G401.6 (cell line): ENCODE results near the gene KIR2DL4.
"Not testable (repeated sequence)": the region's sequence is repeated elsewhere in the genome, so short reads cannot be mapped to it uniquely, and the experiment has no call there.

Source experiments
- FAIRE-seq: peaks from 2 replicates; lab custom pipeline; 2012; peaks lifted over from hg19 to GRCh38; lab: Jason Lieb, UNC

Gene KIR2DL4

DNA sequence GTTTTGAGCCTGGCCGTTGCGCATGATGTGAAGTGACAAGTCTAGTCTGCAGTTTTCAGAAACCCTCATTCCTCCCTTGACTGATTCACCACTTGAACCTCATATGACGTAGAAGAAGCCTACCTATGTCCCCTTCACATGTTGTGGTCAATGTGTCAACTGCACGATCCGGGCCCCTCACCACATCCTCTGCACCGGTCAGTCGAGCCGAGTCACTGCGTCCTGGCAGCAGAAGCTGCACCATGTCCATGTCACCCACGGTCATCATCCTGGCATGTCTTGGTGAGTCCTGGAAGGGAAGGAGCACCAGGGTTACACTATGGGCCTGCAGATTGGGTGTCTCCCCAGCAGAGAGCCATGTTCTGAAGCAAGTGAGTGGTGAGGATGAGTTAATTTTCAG lies at the start of gene KIR2DL4:
KIR2DL4 (plus strand) TSS at position 201 of the 400 bp plus-strand sequence; CDS start at position 243, 42 bp downstream.
- no peak for FAIRE-seq

DNA sequence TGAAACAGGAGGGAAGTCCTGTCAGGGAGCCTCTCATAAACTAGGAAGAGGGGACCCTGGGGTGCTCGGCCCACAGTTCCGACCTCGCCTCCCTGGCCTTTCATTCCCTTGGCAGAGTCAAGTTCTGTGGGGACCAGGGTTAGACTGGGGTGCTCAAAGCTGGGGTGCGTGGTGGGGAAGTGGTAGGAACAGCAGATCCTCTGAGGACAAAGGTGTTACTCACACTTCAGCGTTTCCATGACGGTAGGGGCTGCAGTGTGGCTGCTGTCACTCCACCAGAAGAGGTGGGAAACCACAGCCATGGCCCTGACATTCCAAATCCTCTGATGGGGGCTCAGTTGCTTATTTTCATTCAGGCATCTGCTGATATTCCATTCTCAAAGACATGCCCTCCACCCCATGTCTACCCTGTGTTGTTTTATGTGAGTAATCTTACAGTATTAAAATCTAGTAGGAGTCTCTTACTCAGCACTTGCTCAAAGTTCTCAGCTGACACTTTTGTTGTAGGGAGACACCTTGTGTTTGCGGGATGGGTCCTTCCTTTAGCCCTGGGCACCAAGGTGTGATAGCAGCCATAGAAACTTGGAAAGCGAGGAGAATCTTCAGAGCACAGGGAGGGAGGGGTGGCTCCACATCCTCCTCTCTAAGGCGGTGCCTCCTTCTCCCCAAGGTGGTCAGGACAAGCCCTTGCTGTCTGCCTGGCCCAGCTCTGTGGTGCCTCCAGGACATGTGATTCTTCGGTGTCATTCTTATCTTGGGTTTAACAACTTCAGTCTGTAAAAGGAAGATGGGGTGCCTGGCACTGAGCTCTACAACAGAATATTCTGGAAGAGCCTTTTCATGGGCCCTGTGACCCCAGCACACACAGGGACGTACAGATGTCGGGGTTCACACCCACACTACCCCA lies 47.0 kb upstream of the KIR2DL4 start:
- not testable (repeated sequence) for FAIRE-seq

- not testable (repeated sequence) for FAIRE-seq
These were observed 44.8 kb upstream of the KIR2DL4 start for GRCh38 chr19:54758577-54758976.

DNA sequence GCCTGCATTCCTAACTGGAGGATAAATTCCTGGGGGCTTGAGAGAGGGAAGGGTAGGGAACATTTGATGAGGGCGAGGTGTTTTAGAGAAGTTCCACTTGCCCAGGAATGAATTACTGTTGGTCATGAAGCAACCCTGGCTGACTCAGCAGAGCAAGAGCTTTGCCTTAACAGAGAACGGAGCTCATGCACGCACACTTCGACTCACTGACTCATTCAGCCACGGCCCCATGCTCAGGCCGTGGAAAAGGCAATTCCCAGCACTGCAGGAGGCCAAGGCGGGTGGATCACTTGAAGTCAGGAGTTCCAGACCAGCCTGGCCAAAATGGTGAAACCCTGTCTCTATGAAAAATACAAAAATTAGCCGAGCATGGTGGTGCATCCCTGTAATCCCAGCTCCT lies 39.2 kb upstream of the KIR2DL4 start:
- FAIRE-seq, result not testable (repeated sequence)

- FAIRE-seq, result not testable (repeated sequence)
These were observed 36.9 kb upstream of the KIR2DL4 start for GRCh38 chr19:54766464-54766863.

DNA sequence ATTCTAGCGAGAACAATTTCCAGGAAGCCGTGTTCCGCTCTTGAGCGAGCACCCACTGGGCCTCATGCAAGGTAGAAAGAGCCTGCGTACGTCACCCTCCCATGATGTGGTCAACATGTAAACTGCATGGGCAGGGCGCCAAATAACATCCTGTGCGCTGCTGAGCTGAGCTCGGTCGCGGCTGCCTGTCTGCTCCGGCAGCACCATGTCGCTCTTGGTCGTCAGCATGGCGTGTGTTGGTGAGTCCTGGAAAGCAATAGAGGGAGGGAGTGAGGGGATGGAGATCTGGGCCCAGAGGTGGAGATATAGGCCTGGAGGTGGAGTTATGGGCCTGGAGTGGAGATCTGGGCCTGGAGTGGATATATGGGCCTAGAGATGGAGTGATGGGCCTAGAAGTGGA lies 33.8 kb upstream of the KIR2DL4 start, which contains the start of gene KIR2DL1:
KIR2DL1 (plus strand) TSS at position 148 of the 400 bp plus-strand sequence; CDS start at position 206, 58 bp downstream.
- not testable (repeated sequence) for FAIRE-seq

GRCh38 chr19:54770511-54770910 lies 32.9 kb upstream of the KIR2DL4 start:
- FAIRE-seq, result not testable (repeated sequence)

DNA sequence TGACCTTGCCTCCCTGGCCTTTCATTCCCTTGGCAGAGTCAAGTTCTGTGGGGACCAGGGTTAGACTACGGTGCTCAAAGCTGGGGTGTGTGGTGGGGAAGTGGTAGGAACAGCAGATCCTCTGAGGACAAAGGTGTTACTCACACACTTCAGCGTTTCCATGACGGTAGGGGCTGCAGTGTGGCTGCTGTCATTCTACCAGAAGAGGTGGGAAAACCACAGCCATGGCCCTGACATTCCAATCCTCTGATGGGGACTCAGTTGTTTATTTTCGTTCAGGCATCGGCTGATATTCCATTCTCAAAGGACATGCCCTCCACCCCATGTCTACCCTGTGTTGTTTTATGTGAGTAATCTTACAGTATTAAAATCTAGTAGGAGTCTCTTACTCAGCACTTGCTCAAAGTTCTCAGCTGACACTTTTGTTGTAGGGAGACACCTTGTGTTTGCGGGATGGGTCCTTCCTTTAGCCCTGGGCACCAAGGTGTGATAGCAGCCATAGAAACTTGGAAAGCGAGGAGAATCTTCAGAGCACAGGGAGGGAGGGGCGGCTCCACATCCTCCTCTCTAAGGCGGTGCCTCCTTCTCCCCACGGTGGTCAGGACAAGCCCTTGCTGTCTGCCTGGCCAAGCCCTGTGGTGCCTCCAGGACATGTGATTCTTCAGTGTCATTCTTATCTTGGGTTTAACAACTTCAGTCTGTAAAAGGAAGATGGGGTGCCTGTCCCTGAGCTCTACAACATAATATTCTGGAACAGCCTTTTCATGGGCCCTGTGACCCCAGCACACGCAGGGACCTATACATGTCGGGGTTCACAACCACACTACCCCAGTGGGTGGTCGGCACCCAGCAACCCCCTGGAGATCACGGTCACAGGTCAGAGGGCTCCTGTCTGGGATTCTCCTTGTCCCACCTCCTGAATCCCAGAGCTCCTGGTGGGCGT lies 32.1 kb upstream of the KIR2DL4 start:
- not testable (repeated sequence) for FAIRE-seq

DNA sequence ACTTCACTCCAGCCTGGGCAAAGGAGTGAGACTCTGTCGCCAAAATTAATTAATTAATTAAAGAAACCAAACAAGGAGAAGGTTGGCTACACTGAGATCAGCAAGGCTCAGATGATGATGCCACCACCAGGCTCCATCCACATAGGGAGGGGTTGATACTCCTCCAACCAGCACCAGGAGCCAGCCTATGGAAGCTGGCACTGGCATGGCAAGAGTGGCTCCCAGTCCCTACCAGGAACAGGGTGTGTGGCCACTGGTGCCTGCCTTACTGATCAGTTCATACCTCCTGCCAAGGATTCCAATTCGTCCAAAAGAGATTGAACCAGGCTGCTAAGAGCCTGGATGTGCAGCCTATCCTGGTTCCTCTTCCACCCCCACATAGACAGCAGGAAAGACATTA lies 30.7 kb upstream of the KIR2DL4 start:
- FAIRE-seq, result not testable (repeated sequence)

- FAIRE-seq, result not testable (repeated sequence)
These were observed 28.2 kb upstream of the KIR2DL4 start for GRCh38 chr19:54775095-54775815.

GRCh38 chr19:54775830-54776229 lies 27.6 kb upstream of the KIR2DL4 start:
- not testable (repeated sequence) for FAIRE-seq

DNA sequence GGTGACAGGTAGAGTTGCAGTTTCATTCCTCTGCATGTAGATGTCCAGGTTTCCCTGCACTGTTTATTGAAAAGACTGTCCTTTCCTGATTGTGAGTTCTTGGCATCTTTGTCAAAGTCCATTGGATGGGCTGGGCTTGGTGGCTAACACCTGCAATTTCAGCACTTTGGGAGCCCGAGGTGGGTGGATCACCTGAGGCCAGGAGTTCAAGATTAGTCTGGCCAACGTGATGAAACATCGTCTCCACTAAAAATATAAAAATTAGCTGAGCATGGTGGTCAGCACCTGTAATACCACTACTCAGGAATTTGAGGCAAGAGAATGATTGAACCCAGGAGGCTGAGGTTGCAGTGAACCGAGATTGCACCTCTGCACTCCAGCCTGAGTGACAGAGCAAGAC lies 25.6 kb upstream of the KIR2DL4 start:
- not testable (repeated sequence) for FAIRE-seq

- FAIRE-seq, result not testable (repeated sequence)
These were observed 24.5 kb upstream of the KIR2DL4 start for GRCh38 chr19:54778896-54779295.

GRCh38 chr19:54782916-54783315 lies 20.5 kb upstream of the KIR2DL4 start:
- not testable (repeated sequence) for FAIRE-seq

DNA sequence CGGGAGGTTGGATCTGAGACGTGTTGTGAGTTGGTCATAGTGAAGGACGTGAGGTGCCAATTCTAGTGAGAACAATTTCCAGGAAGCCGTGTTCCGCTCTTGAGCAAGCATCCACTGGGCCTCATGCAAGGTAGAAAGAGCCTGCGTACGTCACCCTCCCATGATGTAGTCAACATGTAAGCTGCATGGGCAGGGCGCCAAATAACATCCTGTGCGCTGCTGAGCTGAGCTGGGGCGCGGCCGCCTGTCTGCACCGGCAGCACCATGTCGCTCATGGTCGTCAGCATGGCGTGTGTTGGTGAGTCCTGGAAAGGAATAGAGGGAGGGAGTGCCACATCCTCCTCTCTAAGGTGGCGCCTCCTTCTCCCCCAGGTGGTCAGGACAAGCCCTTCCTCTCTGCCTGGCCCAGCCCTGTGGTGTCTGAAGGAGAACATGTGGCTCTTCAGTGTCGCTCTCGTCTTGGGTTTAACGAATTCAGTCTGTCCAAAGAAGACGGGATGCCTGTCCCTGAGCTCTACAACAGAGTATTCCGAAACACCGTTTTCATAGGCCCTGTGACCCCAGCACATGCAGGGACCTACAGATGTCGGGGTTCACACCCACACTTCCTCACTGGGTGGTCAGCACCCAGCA lies 17.2 kb upstream of the KIR2DL4 start:
- FAIRE-seq, result not testable (repeated sequence)

DNA sequence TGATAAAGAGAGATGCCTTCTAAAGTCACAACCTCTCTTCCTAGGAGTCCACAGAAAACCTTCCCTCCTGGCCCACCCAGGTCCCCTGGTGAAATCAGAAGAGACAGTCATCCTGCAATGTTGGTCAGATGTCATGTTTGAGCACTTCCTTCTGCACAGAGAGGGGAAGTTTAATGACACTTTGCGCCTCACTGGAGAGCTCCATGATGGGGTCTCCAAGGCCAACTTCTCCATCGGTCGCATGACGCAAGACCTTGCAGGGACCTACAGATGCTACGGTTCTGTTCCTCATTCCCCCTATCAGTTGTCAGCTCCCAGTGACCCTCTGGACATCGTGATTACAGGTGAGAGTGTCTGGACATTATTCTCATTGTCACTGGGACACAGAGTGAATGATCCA lies 15.3 kb upstream of the KIR2DL4 start:
- FAIRE-seq, result not testable (repeated sequence)

DNA sequence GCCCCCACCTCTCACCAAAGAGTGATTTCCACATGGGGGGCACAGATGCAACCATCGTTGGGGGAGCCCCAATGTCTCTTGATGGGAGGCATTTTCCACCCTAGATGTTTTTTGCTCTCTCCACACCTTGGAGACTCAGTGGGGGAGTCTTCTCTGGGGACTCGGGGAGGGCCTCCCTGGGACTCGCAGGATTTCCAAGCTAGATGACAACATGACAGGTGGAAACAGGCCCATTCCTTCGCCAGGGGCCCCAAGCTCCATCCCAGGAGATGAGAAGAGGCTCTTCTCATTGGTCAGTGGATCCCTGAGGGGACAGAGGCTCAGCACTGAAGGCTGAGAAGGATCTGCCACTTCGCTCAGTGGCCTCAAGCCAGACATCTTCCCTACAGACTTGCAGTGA lies 12.7 kb upstream of the KIR2DL4 start:
- no peak for FAIRE-seq

- no peak for FAIRE-seq
These were observed 11.9 kb upstream of the KIR2DL4 start for GRCh38 chr19:54791476-54791875.

DNA sequence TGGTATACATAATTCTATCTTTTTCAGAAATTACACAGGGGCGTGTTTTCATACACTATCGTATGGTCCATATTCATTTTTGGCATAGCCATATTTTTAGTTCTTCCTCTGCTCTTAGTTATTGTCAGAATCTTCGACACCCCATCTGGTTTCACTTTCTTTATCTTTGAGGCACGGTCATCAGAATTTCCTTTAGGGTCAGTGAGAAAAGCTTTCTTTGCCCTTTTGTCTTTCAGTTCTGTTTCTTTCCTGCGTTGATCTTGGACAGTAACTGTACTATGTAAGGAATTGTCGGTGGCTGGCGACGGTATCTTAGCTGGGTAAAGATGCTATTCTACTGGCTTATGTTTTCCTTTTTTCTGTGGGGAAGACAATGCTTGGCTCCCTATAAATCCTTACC lies 10.6 kb upstream of the KIR2DL4 start:
- FAIRE-seq, result no peak

DNA sequence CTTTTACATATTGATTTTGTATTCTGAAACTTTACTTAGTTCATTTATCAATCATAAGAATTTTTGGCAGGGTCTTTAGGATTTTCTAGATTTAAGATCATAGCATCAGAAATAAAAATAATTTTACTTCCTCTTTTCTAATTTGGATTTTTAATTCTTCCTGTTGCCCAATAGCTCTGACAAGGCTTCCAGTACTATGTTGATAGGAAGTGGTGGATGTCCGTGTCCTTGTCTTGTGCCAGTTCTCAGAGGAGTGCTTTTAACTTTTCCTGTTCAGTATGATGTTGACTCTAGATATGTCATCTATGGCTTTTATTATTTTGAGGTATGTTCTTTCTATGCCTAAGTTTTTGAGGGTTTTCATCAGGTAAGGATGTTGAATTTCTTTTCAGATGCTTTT lies 7.7 kb upstream of the KIR2DL4 start:
- no peak for FAIRE-seq

DNA sequence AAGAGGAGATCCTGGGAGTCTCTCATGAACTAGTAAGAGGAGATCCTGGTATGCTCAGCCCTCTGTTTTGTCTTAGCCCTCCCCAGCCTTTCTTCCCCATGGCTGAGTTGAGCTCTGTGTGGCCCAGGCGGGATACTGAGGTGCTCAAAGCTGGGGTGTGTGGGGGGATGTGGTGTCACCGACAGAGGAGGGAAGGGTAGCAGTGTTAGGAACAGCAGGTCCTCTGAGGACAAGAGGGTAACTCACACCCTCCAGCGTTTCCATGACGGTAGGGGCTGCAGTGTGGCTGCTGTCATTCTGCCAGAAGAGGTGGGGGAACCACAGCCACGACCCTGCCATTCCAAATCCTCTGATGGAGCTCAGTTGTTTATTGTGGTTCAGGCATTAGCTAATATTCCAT lies 691 bp downstream of the KIR2DL4 start:
- no peak for FAIRE-seq
